Measurements from ENCODE around the gene ACOX3.

The ACOX3 gene

DNA sequence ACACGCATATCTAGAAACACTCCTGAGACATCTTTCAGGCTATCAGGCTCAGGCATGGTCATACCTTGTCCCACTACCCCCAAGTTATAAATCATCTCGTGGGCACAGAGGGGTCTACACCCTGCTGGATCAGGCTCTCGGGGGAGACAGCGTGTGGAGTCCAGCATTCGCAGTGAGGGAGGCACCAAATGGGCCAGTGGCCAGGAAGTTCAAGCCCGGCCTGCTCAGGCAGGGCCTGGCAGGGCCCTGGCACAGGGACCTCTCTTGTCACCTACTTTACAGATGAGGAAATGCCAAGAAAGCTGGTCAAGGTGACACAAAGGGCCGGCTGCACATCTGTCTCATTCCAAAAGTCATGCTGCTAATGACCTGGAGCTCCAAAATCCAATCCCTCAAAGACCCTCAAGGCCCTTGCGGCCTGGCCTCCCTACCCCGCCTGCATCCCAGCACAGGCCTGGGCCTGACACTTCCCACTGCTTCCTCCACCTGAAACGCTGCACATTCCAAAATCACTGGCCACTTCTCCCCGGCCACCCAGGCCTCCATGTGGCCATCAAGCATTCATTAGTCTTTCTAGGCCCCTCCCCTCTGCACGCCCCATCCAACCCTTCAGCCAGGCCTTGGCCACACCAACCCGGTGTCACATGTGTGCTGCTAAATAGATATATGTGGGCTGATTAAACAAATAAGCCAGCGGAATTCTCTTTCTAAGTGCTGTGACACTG is 35.6 kb downstream of the ACOX3 start:
- no peak for DNase-seq (ENCODE audit: low spot score)

DNA sequence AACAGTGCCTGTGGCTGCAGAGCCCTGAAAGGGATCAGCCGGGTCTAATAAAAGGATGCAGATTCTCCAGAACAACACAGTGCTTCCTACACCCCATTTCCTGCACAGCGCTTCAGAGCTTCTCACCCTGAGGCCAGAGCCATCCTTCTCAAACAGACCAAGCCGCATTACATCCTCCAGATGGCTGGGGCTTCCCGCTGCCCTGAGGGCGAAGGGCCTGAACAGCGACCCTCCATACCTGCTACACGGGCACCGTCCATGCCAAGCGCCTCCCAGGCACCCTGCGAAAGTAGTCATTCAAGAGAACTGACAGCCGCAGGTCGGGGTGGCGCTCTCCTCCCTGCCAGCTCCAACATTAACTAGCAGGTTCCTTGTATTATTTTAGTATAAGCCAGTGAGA is 36.5 kb downstream of the ACOX3 start:
- DNase-seq (ENCODE audit: low spot score), result no peak

DNA sequence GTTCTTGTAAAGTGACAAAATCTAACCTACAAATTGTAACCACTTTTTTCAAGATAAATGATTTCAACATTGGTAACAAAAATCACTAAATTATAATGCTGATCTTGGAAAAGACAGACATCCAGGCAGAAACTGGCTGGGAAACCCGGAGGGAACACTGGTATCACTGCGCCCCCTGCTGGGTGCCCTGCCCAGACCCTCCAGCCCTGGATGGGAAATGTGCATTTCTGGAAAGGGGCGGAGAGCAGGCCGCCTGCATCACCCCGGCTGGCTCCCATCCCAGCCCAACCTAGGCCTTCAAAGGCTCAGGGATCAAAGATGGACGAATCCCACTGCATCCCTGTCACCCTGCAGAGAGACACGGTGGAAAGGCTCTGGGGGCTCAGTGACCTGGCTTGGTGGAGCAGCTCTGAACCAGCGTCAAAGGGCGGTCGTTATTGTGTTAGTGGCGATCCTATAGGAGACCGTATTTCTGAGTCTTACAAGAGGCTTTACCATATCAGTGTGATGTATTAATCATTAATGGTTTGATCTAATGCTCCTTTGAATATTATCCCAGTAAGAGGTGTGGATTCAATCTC is 37.3 kb downstream of the ACOX3 start:
- DNase-seq (ENCODE audit: low spot score), result peak; percentile 95

DNA sequence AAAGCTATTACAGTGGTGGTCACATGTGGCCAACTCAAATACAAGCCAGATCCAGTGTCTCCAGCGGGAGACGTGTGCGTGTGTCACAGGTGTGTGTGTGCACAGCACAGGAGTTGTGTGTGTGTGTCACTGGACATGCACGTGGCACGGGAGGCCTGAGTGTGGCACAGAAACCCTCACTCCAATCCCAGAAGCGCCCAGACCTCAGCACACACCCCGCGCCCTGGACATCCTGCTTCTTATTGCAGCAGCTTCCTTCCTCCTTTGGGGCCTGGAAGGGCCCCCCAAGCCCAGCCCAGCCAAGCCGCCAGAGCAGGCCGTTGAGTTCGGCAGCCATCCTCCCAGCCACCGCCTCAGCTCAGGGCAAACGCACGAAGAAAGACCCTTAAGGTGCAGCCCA is 37.9 kb downstream of the ACOX3 start:
- DNase-seq (ENCODE audit: low spot score), result no peak

DNA sequence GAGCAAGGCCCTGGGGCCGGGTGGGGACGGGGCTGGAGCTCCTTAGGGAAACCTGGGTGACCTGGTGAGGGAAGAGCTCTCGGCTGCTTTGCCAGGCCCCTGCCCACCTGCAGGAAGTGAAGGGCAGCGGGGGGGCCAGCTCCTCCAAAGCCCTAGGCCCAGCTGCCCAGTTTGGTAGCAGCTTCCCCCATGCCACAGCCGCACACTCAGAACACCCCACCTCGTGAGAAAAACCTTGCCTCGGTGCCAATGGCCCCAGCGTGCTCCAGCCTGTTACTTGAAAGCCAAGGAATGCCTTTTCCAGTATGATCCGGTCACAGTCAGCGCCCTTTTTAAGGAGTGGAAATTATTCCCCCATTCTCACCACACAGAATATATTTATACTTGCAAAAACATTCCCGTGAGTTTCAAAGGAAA is 38.3 kb downstream of the ACOX3 start:
- DNase-seq (ENCODE audit: low spot score), result no peak

DNA sequence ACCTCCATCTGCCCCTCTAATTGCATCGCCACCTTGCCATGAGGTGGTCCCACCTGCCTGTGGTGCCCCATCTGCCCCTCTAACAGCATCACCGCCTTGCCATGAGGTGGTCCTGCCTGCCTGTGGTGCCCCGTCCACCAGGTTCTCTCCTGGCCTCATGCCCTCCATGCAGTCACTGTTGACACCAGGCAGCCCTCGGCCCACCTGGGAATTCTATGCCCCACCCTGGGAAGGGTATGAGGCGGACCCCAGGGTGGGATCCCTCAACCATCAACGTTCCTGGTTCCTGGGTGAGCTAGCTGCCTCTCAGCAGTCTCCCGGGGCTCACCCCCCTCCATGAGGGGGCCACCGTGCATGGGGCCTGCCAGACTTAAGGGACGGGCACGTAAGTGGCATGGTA is 38.9 kb downstream of the ACOX3 start:
- no peak for DNase-seq (ENCODE audit: low spot score)

DNA sequence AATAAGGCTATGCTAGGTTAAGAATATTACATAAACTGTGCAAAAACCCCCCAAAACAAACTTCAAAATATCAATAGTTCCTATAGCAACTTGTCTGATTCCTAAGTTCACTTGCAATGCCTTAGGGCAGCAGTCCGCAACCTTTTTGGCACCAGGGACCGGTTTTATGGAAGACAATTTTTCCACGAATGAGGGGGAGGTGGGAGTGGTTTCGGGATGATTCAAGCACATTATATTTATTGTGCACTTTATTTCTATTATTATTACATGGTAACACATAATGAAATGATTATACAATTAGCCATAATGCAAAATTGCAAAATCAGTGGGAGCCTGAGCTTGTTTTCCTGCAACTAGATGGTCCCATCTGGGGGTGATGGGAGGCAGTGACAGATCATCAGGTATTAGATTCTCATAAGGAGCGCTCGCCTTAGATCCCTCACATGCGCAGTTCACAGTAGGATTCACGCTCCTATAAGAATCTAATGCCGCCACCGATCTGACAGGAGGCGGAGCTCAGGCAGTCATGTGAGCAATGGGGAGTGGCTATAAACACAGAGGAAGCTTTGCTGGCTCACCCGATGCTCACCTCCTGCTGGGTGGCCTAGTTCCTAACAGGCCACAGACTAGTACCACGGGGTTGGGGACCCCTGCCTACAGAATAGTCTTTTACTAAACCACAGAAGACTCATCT is 39.7 kb downstream of the ACOX3 start:
- DNase-seq (ENCODE audit: low spot score), result no peak

DNA sequence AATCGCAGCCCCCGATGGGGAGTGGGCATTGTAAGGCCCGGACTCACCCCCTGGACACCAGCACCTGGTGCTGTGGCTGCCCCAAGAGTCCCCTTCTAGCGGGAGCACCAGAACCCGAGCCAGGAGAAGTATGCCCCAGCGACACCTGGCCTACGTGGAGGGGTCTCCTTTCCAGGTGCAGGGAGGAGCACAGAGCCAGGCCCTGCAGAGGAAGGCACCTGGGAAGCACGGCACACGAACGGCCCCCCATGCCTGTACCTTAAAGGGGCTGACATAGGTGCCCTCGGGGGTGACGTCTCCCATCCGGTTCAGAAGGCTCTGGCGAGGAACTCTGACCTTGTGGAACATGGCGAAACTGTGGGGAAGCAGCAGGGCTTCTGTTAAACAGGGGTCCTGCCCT is 41.2 kb downstream of the ACOX3 start:
- DNase-seq (ENCODE audit: low spot score), result no peak

DNA sequence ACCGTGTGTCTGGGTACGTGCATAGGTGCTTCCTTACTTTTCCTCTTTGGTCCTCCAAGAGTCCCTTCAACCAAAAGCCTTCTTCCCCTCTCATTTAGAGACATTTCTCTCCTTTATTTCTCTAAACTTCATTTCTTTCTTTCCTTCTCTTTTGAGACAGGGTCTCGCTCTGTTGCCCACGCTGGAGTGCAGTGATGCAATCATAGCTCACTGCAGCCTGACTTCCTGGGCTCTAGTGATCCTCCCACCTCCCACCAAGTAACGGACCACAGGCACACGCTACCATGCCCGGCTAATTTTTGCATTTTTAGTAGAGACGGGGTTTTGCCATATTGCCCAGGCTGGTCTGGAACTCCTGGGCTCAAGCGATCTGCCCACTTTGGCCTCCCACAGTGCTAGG is 42.2 kb downstream of the ACOX3 start:
- DNase-seq (ENCODE audit: low spot score), result no peak

DNA sequence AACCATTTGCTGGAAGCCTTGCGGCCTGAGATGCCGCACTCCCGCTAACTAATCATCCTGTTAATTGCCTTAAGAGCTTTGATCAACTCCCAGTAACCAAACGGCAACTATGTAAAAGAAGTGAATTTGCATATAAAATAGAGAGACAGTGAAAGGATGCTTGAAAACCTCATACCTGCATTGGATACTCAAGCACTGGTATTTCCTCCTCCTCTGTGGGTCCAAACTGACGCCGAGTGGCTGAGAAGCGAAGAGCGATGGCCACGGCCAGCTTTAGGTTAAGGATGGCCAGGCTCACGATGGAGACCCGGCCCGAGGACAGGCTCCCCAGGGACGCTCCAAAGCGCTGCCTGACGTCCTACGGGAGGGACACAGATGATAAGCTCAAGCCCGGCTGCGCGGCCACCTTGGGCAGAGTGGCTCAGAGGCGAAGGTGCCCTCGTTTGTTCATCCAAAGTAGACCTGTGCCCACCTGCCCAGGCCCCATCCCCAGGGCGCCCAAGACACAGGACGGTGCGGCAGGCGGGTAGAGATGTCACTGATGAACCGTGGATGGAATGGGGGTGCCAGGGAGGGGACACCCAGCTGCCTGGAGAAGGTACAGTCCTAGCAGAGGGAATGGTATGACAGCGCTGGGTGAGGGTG is 43.6 kb downstream of the ACOX3 start:
- no peak for DNase-seq (ENCODE audit: low spot score)

DNA sequence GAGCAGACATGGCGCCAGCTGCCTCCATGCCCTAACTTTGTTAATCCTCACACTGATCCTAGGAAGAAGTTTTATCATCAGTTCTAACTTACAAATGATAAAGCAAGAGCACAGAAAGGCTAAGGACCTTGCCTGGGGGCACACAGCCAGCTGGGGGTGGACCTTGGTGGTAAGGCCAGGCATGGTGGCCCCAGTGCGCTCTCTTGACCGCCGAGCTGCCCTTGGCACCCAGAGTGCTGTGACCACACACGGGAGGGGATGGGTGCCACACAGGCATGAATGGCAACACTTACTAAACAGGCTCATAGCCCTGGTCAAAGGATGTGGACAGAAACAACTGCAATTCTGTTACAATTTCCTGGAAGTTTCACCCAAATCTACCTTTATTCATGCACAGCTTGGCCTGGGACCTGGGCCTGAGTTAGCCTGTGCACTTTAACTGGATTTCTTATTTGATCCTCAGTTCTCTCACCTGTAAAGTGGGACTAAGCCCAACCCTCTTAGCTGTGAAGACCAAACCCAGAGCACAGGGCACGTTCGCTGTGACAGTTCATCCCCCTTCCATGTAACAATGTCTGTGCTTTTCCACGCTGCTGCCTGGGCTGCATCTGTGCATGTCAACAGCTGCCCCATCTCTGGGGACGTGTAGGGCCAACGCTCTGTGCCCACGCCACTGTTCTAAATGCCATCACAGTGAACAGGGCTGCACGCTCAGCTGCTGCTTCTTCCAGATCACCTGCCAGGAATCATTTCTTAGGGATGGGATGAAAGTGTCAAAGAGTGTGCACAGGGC is 44.8 kb downstream of the ACOX3 start:
- no peak for DNase-seq (ENCODE audit: low spot score)

DNA sequence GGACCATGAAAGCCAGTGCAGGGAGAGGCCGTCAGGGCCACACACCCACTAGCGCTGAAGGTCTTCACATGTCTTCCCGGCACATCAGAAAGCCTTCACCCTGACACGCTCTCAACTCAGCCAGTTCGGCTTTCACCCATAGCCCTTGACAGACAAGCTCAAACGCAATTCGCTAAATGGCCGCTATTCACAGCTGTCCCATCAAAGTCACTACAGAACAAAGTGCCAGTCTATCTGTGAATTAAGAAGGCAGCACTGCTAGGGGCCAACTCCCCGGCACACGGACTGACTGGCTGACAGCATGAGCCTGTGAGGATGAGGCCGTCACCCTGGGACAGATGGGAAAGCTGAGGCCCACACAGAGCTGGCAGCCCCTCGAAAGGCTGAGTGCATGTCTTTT is 45.7 kb downstream of the ACOX3 start:
- no peak for DNase-seq (ENCODE audit: low spot score)

DNA sequence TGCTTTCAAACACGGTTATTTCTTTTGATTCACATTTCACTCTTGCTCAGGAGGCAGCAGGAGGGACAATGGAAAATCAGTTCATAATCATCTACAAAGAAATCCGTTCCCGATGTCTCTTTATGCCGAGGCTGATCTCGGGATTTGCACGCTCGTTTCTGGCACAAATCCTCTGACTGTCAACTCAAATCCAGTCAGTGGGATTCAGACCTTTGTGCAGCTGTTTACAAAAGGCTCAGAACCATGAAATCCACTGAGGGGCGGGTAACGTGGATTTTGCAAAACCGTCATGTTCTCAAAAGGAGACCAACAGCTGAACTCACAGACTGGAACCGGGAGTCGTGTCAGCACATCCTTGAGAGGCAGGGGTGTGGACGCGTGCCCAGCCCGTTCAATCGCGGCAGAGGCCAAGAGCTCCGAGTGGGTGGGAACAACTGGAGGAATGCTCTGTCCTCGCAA is 46.4 kb downstream of the ACOX3 start:
- DNase-seq (ENCODE audit: low spot score), result peak; percentile 51

DNA sequence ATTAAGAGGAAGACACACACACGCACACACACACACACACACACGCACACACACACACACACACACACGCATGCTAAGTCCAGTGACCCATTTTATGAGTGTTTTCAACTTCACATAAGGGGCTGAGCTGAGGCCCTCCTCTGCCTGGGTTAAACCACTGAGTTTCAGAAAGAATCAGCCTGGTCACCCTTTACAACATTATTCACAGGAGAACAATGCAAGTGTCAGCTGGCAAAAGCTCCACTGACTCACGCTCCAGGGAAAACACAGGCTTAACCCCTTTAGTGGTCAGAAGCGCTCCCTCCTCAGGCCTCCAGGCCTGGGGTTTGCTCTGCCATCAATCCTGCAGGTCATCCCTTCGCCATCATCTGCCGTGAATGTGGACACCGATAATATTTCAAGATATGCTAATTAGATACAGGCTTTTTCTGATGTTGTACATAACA is 46.9 kb downstream of the ACOX3 start:
- peak; percentile 97 for DNase-seq (ENCODE audit: low spot score)

DNA sequence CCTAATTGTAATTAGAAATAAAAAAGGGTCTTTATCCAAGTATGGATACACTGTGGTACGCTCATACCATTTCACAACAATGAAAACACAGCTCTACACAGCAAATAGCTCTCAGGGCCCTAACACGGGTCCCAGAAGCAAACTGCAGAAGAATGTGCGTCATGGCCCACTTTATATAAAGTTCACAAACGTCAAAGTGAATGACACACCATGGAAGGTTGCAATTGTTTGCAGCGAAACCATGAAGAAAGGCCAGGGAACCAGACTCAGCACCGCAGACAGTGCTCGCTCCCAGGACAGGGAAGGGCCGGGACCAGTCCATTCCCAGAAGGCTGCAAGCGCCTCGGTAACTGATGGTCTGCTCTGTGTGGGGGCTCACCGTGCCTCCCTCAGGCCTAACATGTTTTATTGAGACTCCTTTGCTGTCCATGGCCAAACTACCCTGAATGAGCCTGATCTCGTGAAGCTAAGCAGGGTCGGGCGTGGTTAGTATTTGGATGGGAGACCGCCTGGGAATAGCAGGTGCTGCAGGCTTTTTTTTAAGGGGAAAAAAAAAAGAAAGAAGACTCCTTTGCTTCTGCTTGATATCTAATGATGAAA is 47.8 kb downstream of the ACOX3 start:
- DNase-seq (ENCODE audit: low spot score), result no peak

DNA sequence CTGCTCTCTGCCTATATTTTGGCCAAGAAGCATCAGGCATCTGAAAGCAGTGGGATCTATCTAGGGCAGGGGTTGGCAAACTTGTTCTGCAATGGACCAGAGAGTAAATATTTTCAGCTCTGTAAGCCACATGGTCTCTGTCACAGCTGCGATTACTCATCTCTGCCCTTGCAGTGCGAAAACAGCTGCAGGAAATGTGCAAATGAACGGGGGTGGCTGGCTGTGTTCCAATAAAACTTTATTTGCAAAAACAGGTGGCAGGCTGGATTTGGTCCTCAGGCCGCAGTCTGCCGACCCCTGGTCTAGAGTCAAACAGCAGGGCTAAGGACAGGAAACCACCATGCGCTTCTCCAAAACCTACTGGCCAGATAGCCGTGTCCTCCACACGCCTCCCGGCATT is 48.6 kb downstream of the ACOX3 start:
- peak; percentile 63 for DNase-seq (ENCODE audit: low spot score)

DNA sequence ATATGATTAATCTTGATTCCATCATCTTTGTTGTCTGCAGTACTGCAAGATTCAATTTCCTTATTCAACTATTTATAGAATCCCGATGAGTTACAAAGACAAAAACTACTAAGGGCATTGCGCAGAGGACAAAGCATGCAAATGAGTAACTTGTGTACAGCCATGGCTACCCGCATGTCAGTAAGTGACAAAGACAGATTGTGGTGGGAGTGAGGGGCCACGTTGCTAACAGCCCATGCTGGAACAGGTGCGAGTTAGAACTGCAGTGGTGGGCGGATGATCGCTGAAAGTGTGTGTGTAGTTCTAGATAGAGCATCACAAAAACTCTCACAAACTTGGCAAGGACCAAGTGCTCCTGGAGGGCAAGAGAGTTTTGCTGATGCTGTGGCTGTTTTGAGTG is 49.5 kb downstream of the ACOX3 start:
- no peak for DNase-seq (ENCODE audit: low spot score)

DNA sequence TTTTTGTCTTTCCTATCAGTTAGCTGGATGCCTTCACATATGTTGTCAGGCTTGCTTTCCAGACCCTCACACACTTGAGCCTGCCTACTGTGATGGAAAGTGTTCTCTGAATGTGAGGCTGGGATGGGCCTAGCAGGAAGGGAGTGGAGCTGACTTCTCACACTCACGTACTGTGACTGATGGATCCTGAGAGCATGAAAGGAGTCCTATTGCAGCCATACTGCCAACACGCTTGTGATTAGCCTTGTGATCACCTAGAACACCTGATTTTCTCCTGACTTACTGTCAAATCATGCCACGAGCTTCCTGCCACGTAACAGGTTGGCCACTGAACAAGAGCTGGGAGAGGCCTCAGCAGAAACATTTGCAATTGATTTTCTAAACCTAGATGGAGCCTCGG is 49.9 kb downstream of the ACOX3 start:
- no peak for DNase-seq (ENCODE audit: low spot score)

DNA sequence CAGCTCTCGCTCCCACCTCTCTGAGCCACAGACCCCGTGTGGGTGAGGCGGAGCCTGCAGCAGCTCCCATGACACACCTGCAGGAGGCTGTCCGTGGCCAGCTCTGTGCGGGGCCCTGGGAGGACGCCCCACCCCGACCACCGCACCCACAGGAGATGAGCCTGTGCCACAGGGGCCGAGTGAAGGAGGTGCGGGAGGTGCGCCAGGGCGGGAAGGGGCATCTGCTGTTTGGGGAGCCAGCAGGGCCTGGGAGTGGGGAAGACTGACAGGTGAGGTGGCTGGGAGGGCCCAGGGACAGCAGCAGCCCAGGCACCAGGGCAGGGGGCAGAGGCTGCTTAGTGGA is 52.0 kb downstream of the ACOX3 start:
- DNase-seq (ENCODE audit: low spot score), result no peak

DNA sequence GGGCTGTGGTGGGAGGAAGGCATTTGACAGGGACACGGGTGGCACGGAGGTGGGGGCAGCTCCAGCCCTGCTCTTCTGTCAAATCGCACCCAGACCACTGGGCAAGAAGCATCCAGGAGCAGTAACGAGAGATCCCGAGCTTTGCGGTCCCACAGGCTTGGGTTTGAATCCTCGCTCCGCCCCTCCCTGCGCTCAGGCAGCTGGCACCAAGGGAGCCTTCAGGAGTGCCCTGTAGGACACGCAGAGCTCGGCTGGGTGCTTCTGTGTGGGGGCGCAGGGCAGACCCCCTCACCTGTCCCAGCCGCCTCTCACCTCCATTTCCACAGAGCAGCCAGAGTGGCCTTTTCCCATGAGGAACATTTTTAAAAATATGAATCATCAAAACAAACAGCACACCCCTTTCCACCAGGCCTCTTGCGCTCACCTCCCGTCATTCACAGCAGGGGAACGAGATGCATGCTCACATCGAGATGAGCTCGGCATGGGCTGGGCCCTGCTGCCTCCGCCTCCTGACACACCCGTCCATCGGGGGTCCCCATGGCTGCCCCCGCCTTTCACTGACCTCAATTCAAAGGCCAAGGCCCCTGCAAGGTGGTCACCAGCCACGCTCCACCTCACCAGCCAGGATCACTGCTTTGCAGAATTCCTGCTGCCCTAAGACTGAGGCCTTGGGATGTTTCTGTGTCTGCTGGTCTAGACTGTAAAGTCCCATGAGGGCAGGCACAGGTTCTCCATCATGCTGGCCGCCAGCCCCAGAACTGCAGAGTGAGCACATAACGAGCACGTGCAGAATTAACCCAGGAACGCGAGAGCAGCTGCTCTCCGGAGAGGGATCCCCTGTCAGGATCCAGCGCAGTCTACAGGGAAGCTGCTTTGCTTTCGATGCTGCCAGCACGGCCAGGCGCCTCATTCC is 52.7 kb downstream of the ACOX3 start:
- no peak for DNase-seq (ENCODE audit: low spot score)

DNA sequence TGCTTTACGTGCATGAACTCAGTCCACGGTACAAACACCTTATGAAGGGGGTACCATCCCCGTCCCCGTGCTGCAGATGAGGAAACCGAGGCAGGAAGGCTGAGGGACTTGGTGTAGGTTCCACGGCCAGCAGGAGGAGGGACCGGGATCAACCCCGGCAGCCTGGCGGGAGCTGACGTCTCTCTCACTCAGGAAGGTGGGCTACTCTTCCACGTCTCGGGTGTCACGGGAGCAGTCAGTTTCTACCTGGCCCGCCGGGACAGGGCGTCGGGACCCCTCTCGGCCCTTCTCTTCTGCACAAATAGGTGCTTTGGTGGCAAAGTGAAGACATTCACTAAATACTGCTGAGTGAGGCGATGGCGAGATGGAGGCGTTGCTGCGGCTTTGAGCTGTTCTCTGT is 53.3 kb downstream of the ACOX3 start:
- DNase-seq (ENCODE audit: low spot score), result no peak

Data from AG08395 (cell line).